Stimulated activated CD4-positive, alpha-beta T cell treated with anti-CD3 and anti-CD28 coated beads, Interleukin-4, amount 100 ng/mL, for 4 hours (primary cell): Measurements from ENCODE around the gene CLIC6.

ENCODE experiments used
- DNase-seq, 2 experiments: peaks; one replicate each; pipeline ENCODE4 v3.0.0-alpha.2; 2020

Gene CLIC6

GRCh38 chr21:34730756-34731445, 62.1 kb downstream of the CLIC6 start:
- DNase-seq: no peak

- DNase-seq: no peak
These were observed 63.6 kb downstream of the CLIC6 start for GRCh38 chr21:34732388-34732821.

- no peak for DNase-seq
These were observed 65.1 kb downstream of the CLIC6 start for GRCh38 chr21:34733852-34734251.

GRCh38 chr21:34734696-34735095, 65.9 kb downstream of the CLIC6 start:
- DNase-seq: no peak

GRCh38 chr21:34736116-34736874, 67.5 kb downstream of the CLIC6 start:
- no peak for DNase-seq

GRCh38 chr21:34737115-34737514, 68.3 kb downstream of the CLIC6 start:
- DNase-seq: no peak

- no peak for DNase-seq
These were observed 71.4 kb downstream of the CLIC6 start for GRCh38 chr21:34740198-34740597.

GRCh38 chr21:34743285-34743684, 74.5 kb downstream of the CLIC6 start:
- no peak for DNase-seq

- DNase-seq: no peak
These were observed 75.0 kb downstream of the CLIC6 start for GRCh38 chr21:34743831-34744230.

GRCh38 chr21:34744801-34745200, 76.0 kb downstream of the CLIC6 start:
- no peak for DNase-seq

GRCh38 chr21:34745557-34746255, 76.9 kb downstream of the CLIC6 start:
- DNase-seq: peak; percentile 27 to 34

GRCh38 chr21:34748862-34749261, 80.1 kb downstream of the CLIC6 start:
- no peak for DNase-seq

- no peak for DNase-seq
These were observed 86.2 kb downstream of the CLIC6 start for GRCh38 chr21:34754690-34755647.

- no peak for DNase-seq
These were observed 93.0 kb downstream of the CLIC6 start for GRCh38 chr21:34761758-34762330.

- DNase-seq: no peak
These were observed 94.0 kb downstream of the CLIC6 start for GRCh38 chr21:34762786-34763185.

GRCh38 chr21:34764715-34765284, 96.0 kb downstream of the CLIC6 start:
- DNase-seq: no peak

GRCh38 chr21:34765619-34766018, 96.8 kb downstream of the CLIC6 start:
- DNase-seq: no peak

GRCh38 chr21:34766862-34767261, 98.1 kb downstream of the CLIC6 start:
- DNase-seq: no peak
